Vagina (tissue), 2 donors: ENCODE results near the gene PPIF.

ENCODE experiments used
- POLR2A ChIP-seq, 2 donors: fragments of 450-650 bp; IDR thresholded peaks; one replicate each; pipeline ENCODE4 v1.6.1; 2017; ENCODE audit warnings: antibody characterized with exemption in 2 of 2, mild to moderate bottlenecking in 2 of 2, moderate library complexity in 2 of 2
- TF ChIP-seq, protein P1 (sequence below), 3 experiments: fragments of 450-650 bp in 2 of 3; fragments of 200-600 bp in 1 of 3; sonication (generic) in 1 of 3; IDR thresholded peaks; one replicate each; pipeline ENCODE4 v1.5.1; 2017 to 2019; ENCODE audit warnings: antibody characterized with exemption in 3 of 3, mild to moderate bottlenecking in 2 of 3, moderate library complexity in 2 of 3

DNA sequence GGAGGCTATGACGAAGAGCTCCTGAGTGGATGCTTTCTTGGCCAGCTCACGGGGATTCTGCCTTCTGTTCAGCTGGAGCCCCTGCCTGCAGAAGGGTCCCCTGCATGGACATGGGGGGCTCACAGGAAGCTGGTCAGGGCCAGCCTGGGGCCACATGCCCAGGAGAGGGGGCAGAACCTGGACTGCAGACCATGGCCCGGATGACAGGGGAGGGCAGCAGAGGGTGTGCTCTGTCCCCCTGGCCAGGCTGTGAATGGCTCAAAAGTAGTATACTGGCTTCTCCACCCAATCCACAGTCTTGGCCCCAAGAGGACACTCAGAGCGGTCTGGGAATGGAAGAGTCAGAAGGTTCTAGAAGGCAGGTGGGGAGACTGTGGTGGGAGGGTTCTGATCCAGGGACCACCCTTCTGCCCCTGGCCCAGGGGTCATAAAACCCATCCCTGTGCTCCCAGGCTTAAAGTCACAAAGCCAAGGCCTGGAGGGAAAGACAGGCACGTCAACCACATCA lies 40.3 kb downstream of the PPIF start:
- TF ChIP-seq POLR2A (IDR thresholded peaks at IDR 0.05), result no peak
- TF ChIP-seq, protein P1, sequence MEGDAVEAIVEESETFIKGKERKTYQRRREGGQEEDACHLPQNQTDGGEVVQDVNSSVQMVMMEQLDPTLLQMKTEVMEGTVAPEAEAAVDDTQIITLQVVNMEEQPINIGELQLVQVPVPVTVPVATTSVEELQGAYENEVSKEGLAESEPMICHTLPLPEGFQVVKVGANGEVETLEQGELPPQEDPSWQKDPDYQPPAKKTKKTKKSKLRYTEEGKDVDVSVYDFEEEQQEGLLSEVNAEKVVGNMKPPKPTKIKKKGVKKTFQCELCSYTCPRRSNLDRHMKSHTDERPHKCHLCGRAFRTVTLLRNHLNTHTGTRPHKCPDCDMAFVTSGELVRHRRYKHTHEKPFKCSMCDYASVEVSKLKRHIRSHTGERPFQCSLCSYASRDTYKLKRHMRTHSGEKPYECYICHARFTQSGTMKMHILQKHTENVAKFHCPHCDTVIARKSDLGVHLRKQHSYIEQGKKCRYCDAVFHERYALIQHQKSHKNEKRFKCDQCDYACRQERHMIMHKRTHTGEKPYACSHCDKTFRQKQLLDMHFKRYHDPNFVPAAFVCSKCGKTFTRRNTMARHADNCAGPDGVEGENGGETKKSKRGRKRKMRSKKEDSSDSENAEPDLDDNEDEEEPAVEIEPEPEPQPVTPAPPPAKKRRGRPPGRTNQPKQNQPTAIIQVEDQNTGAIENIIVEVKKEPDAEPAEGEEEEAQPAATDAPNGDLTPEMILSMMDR (IDR thresholded peaks at IDR 0.05), result no peak
